Measurements from ENCODE around the gene ALKBH4. TPM values are rescaled to one million over a fixed set of nuclear protein-coding genes. Genes with fewer than 3 reads are reported as not detected.

ALKBH4 gene
- total and polyA plus RNA-seq, 2 donors (not counting 3 experiments of a cell fraction or from before 2014, with no cell fraction given) = 5.3 to 10.8 TPM

GRCh38 chr7:102469351-102469971 lies 4.8 kb upstream of the ALKBH4 start:
- no peak for DNase-seq (ENCODE audit: low read depth, low spot score)
- Histone ChIP-seq H4K20me1 (replicated peaks; ENCODE audit: control insufficient read depth, extremely low read depth, insufficient read depth, low read length) (no peaks in the 10 kb centered on the region), H3K27ac (ENCODE audit: insufficient read depth, low read depth, low read length) (no peak overlapping the region), H3K4me2 (ENCODE audit: insufficient read depth, low read length) (no peak overlapping the region), H3K4me3 (replicated peaks in 1 of 3; ENCODE audit: insufficient read depth in 1 of 3, low read depth in 1 of 3, low read length in 3 of 3) (no peak overlapping the region), H3K27me3 (ENCODE audit: control insufficient read depth in 2 of 2, insufficient read depth in 2 of 2, low read length in 2 of 2) (no peaks in the 10 kb centered on the region), H3K9me1 (replicated peaks; ENCODE audit: control insufficient read depth, extremely low read depth, insufficient read depth, low read length) (no peaks in the 10 kb centered on the region), H3K9ac (replicated peaks; ENCODE audit: extremely low read depth, insufficient read depth, low read length) (no peak overlapping the region), H3K4me1 (ENCODE audit: control insufficient read depth, extremely low read depth, insufficient read depth, low read length) (peaks cover 5% of the 10 kb centered on the region), H3K79me2 (ENCODE audit: control insufficient read depth, insufficient read depth, low read length) (peaks cover under 1% of the 10 kb centered on the region), H3K36me3 (ENCODE audit: control insufficient read depth in 2 of 2, extremely low read depth in 1 of 2, insufficient read depth in 2 of 2, low read length in 2 of 2) (peaks cover 2 to 22% of the 10 kb centered on the region in 2 experiments), H3K9me3 (replicated peaks; ENCODE audit: control insufficient read depth, insufficient read depth, low read length) (no peaks in the 10 kb centered on the region), H2AFZ (ENCODE audit: low read depth, low read length) (no peak overlapping the region)
- ChIA-PET POLR2A (no interaction called here), CTCF (no interaction called here)
- TF ChIP-seq MYC (IDR thresholded peaks at IDR 0.05; ENCODE audit: low read depth, low read length) (no peak), GATA2 (IDR thresholded peaks at IDR 0.05; ENCODE audit: insufficient read depth, insufficient read length, low read depth, low read length) (no peak), EZH2 (IDR thresholded peaks at IDR 0.05; ENCODE audit: borderline replicate concordance, low read depth, low read length, severe bottlenecking) (no peak), POLR2AphosphoS5 (IDR thresholded peaks at IDR 0.05; ENCODE audit: insufficient read depth, low read depth, low read length) (no peak), CTCF (IDR thresholded peaks at IDR 0.05; ENCODE audit: extremely low read depth in 1 of 2, insufficient read depth in 1 of 2, low read depth in 1 of 2, low read length in 2 of 2) (no peak), MAX (IDR thresholded peaks at IDR 0.05; ENCODE audit: insufficient read depth, insufficient read length) (no peak), FOS (IDR thresholded peaks at IDR 0.05; ENCODE audit: borderline replicate concordance, insufficient read depth, low read length) (no peak), JUN (IDR thresholded peaks at IDR 0.05; ENCODE audit: borderline replicate concordance, insufficient read depth, insufficient read length, low read depth) (no peak), POLR2A (IDR thresholded peaks at IDR 0.05; ENCODE audit: low read depth, low read length) (no peak)
- FAIRE-seq = no peak
- dilution Hi-C loops (cut with MboI; ENCODE audit: extremely low pct_ligation_motif_present, low sequenced_read_pairs) = no loop called here
- intact Hi-C loops (cut with micrococcal nuclease) = no loop called here
- BruUV-seq (replicated peaks) = no TSS peak

All from endothelial cell of umbilical vein (primary cell).